ENCODE results near the gene ABO.

- TF ChIP-seq CTCF (IDR thresholded peaks at IDR 0.05; ENCODE audit: borderline replicate concordance, extremely low read depth, low read length, poor library complexity, severe bottlenecking), result no peak
- no peak for TF ChIP-seq EZH2 (IDR thresholded peaks at IDR 0.05; ENCODE audit: borderline replicate concordance, low read depth, low read length, severe bottlenecking)
These were observed 47.6 kb downstream of the ABO start for GRCh38 chr9:133227242-133227860.
